Smooth muscle cell (in vitro differentiated cells): Measurements from ENCODE around the gene CEP72. TPM values are rescaled to one million over a fixed set of nuclear protein-coding genes. Genes with fewer than 3 reads are reported as not detected.

Experiments
- DNase-seq: peaks from one replicate; lab custom pipeline; 2025; ENCODE audit not compliant: unreplicated experiment; lab: John Stamatoyannopoulos, UW
- H2AFZ ChIP-seq: fragments of 200-600 bp; sonication (generic); 2 replicates; pipeline ENCODE4 v1.6.0; 2016; ENCODE audit warnings: antibody characterized with exemption, low read depth, mild to moderate bottlenecking
- H3F3A ChIP-seq: fragments of 200-600 bp; sonication (generic); 2 replicates; pipeline ENCODE4 v1.6.0; 2017; ENCODE audit warnings: antibody characterized with exemption, low read depth
- H3K27ac ChIP-seq: fragments of 200-600 bp; sonication (generic); 2 replicates; pipeline ENCODE4 v1.5.1; 2016; ENCODE audit warnings: low read depth, mild to moderate bottlenecking
- H3K27me3 ChIP-seq: fragments of 200-600 bp; sonication (generic); 2 replicates; pipeline ENCODE4 v1.6.1; 2016; ENCODE audit warnings: low read depth, mild to moderate bottlenecking
- H3K36me3 ChIP-seq: fragments of 200-600 bp; sonication (generic); 2 replicates; pipeline ENCODE4 v1.5.1; 2016; ENCODE audit warnings: low read depth
- H3K4me1 ChIP-seq: fragments of 200-600 bp; sonication (generic); 2 replicates; pipeline ENCODE4 v1.5.1; 2016; ENCODE audit warnings: low read depth
- H3K4me2 ChIP-seq: fragments of 200-600 bp; sonication (generic); 2 replicates; pipeline ENCODE4 v1.6.0; 2016; ENCODE audit warnings: mild to moderate bottlenecking
- H3K4me3 ChIP-seq: fragments of 200-600 bp; sonication (generic); 2 replicates; pipeline ENCODE4 v1.5.1; 2016; ENCODE audit warnings: mild to moderate bottlenecking
- H3K79me2 ChIP-seq: fragments of 200-600 bp; sonication (generic); 2 replicates; pipeline ENCODE4 v1.6.0; 2016; ENCODE audit warnings: low read depth, mild to moderate bottlenecking
- H3K9ac ChIP-seq: fragments of 200-600 bp; sonication (generic); 2 replicates; pipeline ENCODE4 v1.6.0; 2016; ENCODE audit warnings: low read depth
- H3K9me3 ChIP-seq: fragments of 200-600 bp; sonication (generic); replicated peaks from 2 replicates; pipeline ENCODE4 v1.5.1; 2016; ENCODE audit warnings: low read depth
- H4K20me1 ChIP-seq: fragments of 200-600 bp; sonication (generic); 2 replicates; pipeline ENCODE4 v1.6.0; 2016; ENCODE audit warnings: low read depth
- CTCF ChIP-seq: fragments of 200-600 bp; sonication (generic); IDR thresholded peaks from 2 replicates; pipeline ENCODE4 v1.5.1; 2017; ENCODE audit warnings: borderline replicate concordance, mild to moderate bottlenecking, antibody characterized with exemption; ENCODE audit not compliant: insufficient read depth, poor library complexity, severe bottlenecking
- WGBS: methylation state at CpG from one replicate; pipeline ENCODE4 v1.1.7; 2016; ENCODE audit warnings: low lambda C conversion rate; 5-methylcytosine and 5-hydroxymethylcytosine counted together
- polyA plus RNA-seq: library from polyadenylated mRNA; unstranded; fragments of >200 nt; fragmentation: Nextera tagmentation; extraction: Ambion mirVana; gene quantifications from 2 replicates; pipeline ENCODE4 v1.2.1, GENCODE V29; 2016
- total RNA-seq: library from RNA; depleted of rRNA; stranded (reverse); fragments of >200 nt; gene quantifications from 2 replicates; pipeline ENCODE4 v1.2.3, GENCODE V29; 2014

Gene CEP72
- total and polyA plus RNA-seq, 2 experiments from 2014 or later = 2.7 to 4.0 TPM

- Histone ChIP-seq H3K9ac (no peak overlapping the region), H4K20me1 (no peaks in the 10 kb centered on the region), H3K27ac (no peak overlapping the region), H2AFZ (no peak overlapping the region), H3K4me3 (no peak overlapping the region), H3K4me1 (no peaks in the 10 kb centered on the region), H3K27me3 (peaks cover 6% of the 10 kb centered on the region), H3K4me2 (no peak overlapping the region), H3F3A (no peaks in the 10 kb centered on the region), H3K9me3 (no peaks in the 10 kb centered on the region), H3K36me3 (no peaks in the 10 kb centered on the region), H3K79me2 (no peaks in the 10 kb centered on the region)
- no peak for DNase-seq
- WGBS = 88% methylated on average over 21 of the region's 21 CpGs
- TF ChIP-seq CTCF = no peak
Observed at GRCh38 chr5:569868-570361, 42.2 kb upstream of the CEP72 start.

GRCh38 chr5:570446-570845, 41.7 kb upstream of the CEP72 start:
- Histone ChIP-seq H3K4me2 (no peak overlapping the region), H3K4me3 (no peak overlapping the region), H3K27ac (no peak overlapping the region), H3K9ac (no peak overlapping the region), H3K36me3 (no peaks in the 10 kb centered on the region), H3K9me3 (no peaks in the 10 kb centered on the region), H4K20me1 (no peaks in the 10 kb centered on the region), H2AFZ (no peak overlapping the region), H3K4me1 (no peaks in the 10 kb centered on the region), H3K79me2 (no peaks in the 10 kb centered on the region), H3K27me3 (peaks cover 6% of the 10 kb centered on the region), H3F3A (no peaks in the 10 kb centered on the region)
- WGBS = 90% methylated on average over 17 of the region's 17 CpGs
- no peak for TF ChIP-seq CTCF
- DNase-seq = no peak

GRCh38 chr5:570886-571285, 41.3 kb upstream of the CEP72 start:
- H4K20me1 ChIP-seq = no peaks in the 10 kb centered on the region
- no peak overlapping the region for H3K27ac ChIP-seq
- H3K79me2 ChIP-seq = no peaks in the 10 kb centered on the region
- H3K4me3 ChIP-seq = no peak overlapping the region
- H3K4me2 ChIP-seq = no peak overlapping the region
- 91% methylated on average over 8 of the region's 8 CpGs for WGBS
- H3K9me3 ChIP-seq = no peaks in the 10 kb centered on the region
- DNase-seq = no peak
- H2AFZ ChIP-seq = no peak overlapping the region
- H3K27me3 ChIP-seq = peaks cover 4% of the 10 kb centered on the region
- no peaks in the 10 kb centered on the region for H3K36me3 ChIP-seq
- H3F3A ChIP-seq = no peaks in the 10 kb centered on the region
- H3K9ac ChIP-seq = no peak overlapping the region
- H3K4me1 ChIP-seq = no peaks in the 10 kb centered on the region
- TF ChIP-seq CTCF = no peak

- TF ChIP-seq CTCF = no peak
- Histone ChIP-seq H3K27ac (no peak overlapping the region), H3F3A (no peaks in the 10 kb centered on the region), H4K20me1 (no peaks in the 10 kb centered on the region), H3K4me1 (no peaks in the 10 kb centered on the region), H3K36me3 (no peaks in the 10 kb centered on the region), H2AFZ (no peak overlapping the region), H3K9me3 (no peaks in the 10 kb centered on the region), H3K9ac (no peak overlapping the region), H3K79me2 (no peaks in the 10 kb centered on the region), H3K4me3 (no peak overlapping the region), H3K4me2 (no peak overlapping the region), H3K27me3 (no peaks in the 10 kb centered on the region)
- WGBS = 95% methylated on average over 13 of the region's 13 CpGs
- DNase-seq = no peak
Observed at GRCh38 chr5:571791-572190, 40.3 kb upstream of the CEP72 start.
